A172 (cell line): Measurements from ENCODE around the gene HOXD10. TPM values are rescaled to one million over a fixed set of nuclear protein-coding genes. Genes with fewer than 3 reads are reported as not detected.

ENCODE experiments used
- DNase-seq: peaks from one replicate; pipeline ENCODE4 v3.0.0-alpha.2; 2015; ENCODE audit warnings: low spot score
- total RNA-seq: library from RNA; depleted of rRNA; stranded (reverse); fragments of >200 nt; shearing (Covaris generic); gene quantifications from 2 replicates; pipeline ENCODE4 v1.2.3, GENCODE V29; 2014

HOXD10 gene
- total RNA-seq, 1 experiment from 2014 or later, result 21.7 TPM

- no peak for DNase-seq
These were observed 5.6 kb downstream of the HOXD10 start for GRCh38 chr2:176122052-176122682.

GRCh38 chr2:176122683-176123410 lies 6.3 kb downstream of the HOXD10 start, which contains the start of gene HOXD9:
TSS of gene HOXD9 (plus strand) at chr2:176122719. CDS start at chr2:176122769, 50 bp downstream.
- no peak for DNase-seq

GRCh38 chr2:176123411-176124109 lies 7.0 kb downstream of the HOXD10 start:
- no peak for DNase-seq

GRCh38 chr2:176124110-176124946 lies 7.8 kb downstream of the HOXD10 start:
- DNase-seq, result no peak

- no peak for DNase-seq
These were observed 8.6 kb downstream of the HOXD10 start for GRCh38 chr2:176124947-176125771.

- no peak for DNase-seq
These were observed 9.1 kb downstream of the HOXD10 start for GRCh38 chr2:176125772-176126054.

- DNase-seq, result peak; percentile 53
These were observed 10.6 kb downstream of the HOXD10 start for GRCh38 chr2:176126929-176127773.

GRCh38 chr2:176127774-176128072 lies 11.1 kb downstream of the HOXD10 start:
- no peak for DNase-seq

- DNase-seq, result no peak
These were observed 11.8 kb downstream of the HOXD10 start for GRCh38 chr2:176128172-176128981.

- peak; percentile 32 for DNase-seq
These were observed 12.6 kb downstream of the HOXD10 start, which contains the start of gene HOXD8 for GRCh38 chr2:176128982-176129796. TSS of gene HOXD8 (plus strand) at chr2:176129705. CDS start at chr2:176130367, 662 bp downstream.

- DNase-seq, result peak; percentile 14
These were observed 13.2 kb downstream of the HOXD10 start for GRCh38 chr2:176129813-176130146.

GRCh38 chr2:176130147-176130956 lies 13.8 kb downstream of the HOXD10 start:
- peak; percentile 53 for DNase-seq

GRCh38 chr2:176130957-176131847 lies 14.6 kb downstream of the HOXD10 start:
- peak; percentile 4 for DNase-seq

GRCh38 chr2:176131848-176132158 lies 15.2 kb downstream of the HOXD10 start:
- no peak for DNase-seq

- peak; percentile 62 for DNase-seq
These were observed 15.9 kb downstream of the HOXD10 start for GRCh38 chr2:176132205-176133171.

- no peak for DNase-seq
These were observed 16.8 kb downstream of the HOXD10 start for GRCh38 chr2:176133389-176133788.
